GM19238 (cell line): Measurements from ENCODE around the gene SP2.
A peak's percentile ranks its signal among the peaks of the same experiment; 100 is the strongest.

Experiments
- DNase-seq: peaks from one replicate; pipeline ENCODE4 v3.0.0; 2011; ENCODE audit warnings: low spot score; ENCODE audit not compliant: insufficient read length

The SP2 gene

DNA sequence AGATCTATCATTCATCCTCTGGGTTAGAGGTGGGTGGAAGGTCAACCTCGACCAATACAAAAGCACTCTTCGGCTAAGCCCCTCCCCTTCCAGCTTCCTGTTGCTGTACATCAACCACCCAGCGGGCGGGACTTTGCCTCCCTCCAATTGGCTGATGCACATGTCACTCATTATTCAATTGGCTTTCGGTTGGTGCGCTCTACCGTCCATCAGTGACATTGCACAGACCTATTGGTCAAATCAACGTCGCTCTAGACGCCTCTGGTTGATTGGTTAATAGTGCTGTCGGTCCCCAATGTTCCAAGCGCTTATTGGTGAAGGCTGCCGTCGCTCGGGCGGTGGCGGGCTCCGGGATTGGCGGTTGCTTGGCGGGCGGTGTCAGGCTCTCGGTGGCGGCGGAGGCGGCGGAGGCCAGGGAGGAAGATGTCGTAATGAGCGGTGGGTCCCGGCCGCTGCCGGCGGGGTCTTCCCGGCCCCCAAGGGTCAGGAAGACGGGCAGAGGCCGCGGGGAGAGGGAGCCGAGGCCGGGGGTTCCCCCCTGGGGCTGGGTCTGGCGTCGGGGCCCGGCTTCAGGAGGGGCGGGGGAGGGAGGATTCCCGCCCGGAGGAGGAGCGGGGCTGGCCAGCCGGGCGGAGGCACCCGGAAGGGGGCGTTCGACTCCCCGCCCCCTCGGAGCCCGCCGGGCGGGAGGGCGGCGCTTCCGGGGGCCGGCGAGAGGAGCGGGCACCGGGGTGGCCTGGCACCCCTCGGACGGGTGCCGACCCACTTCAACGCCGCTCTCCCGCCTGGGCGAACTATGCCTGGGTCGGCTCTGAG, at the start of gene SP2:
SP2 (plus strand) TSS at position 381 of the 816 bp plus-strand sequence; CDS start at position 432, 51 bp downstream.
- peak; percentile 96 for DNase-seq

DNA sequence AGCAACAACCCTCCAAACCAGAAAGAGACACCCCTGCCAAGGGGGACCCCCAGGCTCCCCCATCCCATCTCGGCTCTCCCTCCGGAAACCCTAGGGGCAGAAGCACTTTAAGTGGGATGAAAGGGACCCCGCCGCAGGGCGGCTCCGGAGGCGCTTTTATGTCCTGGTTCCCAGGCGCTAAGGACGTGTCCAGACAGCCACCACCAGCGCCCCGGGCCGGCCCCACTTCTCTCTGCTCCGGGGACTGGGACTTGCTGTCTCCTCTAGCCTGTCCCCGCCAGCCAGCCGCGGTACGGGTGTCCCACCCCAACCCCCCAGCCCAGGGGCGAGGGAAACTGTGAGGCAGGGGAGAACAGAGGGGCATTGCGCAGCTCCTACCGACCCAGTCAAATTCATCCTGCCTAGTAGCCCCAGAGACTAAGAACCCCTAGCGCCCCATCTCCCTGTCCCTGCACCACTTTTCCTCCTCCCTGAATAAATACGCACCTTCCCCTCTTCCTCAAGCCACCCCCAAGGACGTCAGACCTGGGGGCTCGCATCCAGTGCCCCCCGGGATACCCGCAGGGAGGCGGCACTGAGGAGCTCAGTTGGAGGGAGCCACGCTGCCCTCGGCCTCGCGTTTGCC, 49.2 kb upstream of the SP2 start:
- no peak for DNase-seq

DNA sequence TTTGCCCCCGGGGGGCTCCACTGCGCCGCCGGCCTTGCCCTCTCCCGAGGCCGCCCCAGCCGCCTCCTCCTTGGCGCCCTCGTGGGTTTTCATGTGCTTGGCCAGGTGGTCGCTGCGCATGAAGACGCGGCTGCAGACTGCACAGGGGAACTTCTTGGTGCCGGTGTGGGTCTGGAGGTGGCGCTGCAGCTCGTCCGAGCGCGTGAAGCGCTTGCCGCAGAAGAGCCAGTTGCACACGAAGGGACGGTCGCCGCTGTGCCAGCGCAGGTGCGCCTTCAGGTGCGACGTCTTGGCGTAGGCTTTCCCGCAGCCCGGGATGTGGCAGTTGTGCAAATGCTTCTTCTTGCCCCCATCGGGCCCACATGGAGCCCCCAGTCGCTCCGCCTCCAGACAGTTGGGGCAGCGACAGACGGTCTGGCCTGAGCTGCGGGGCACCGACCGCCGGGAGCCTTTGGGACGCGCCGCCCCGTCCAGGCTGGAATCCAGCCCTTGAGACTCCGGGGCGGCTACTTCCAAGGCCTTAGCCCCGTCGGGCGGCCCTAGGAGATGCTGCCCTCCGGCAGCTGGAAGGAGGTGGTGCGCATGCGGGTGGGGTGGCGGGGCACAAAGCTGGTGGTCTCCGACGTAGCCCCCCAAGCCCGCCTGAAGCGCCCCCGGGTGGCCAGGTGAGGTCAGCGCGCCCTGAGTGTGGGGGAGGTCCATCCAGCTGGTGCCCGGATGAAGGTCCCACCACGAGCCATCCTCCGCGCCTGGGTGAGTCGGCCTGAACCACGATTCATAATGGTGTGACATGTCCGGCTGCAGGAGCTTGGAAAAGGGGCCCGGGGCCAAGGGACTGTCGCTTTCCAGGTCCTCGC, 48.5 kb upstream of the SP2 start:
- no peak for DNase-seq

DNA sequence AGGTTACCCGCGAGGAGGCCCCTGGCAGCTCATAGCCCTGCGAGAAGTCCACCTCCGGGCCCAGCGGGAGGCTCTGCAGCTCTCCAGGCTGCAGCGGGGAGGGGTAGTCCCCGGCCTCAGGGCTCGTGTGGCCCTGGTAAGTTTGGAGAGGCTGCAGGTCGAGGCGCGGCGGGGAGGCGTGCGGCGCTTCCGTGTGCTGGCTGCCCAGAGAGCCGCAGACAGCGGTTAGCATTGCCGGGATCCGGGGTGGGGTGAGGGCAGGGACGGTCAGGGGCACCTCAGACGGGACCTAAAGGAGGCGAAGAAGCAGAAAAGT, 47.9 kb upstream of the SP2 start:
- no peak for DNase-seq

DNA sequence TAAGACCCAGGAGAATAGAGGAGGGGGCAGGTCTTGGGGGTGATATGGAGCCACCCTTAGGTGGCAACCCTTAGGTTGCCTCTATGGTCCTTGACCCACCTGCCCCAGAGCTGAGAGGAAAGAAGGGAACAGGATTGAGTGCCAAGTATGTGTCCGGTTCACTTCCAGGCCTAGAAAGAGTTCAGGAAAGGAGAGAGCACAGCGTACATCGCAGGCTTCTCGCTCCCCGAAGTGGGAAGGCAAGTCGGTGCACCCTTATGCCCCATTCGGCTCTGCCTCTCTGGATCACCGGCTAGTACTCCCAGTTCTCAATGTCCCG, 45.7 kb upstream of the SP2 start:
- DNase-seq = no peak

DNA sequence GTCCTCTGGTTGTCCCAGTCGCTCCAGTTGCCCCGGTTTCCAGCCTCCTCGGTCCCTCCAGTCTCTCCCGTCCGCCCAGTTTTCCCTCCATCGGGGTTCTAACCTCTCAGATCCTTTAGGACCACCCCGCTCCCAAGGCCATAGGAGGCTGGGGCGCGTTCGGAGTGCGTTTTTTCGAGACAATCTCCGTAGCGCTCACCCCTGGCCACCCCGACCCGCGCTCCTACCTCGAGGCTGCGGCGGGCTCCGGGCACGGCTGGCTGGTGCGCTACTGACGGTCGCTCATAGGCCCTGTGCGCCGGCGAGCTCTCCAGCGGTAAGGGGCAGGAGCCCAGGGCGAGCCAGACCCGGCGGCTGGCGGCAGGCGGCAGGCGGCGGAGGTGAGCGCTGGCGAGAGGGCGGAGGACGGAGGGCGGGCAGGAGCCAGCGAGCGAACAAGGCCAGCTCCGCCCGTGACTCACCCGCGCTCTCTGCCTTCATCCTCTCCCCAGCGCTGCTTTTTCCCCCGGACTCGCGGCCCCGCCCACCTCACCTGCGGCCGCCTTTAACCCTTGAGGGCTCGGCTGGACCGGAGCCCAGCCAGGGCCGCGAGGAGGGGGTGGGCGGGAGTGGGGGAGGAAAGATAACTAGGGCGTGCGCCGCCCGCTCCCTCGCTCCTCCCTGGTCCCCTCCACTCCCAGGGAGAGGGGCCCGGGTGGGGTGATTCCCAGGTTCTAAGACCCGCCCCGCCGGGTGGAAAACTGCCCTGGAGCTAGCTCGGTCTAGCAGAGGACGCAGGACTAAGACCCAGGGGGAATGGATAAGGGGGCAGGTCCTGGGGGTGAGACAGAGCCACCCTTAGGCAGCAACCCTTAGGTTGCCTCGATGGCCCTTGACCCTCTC, 45.1 kb upstream of the SP2 start, which contains the start of gene SP6:
SP6 (minus strand) TSS at position 472 of the 882 bp plus-strand sequence. CDS start 2,734 bp downstream, outside the sequence.
- no peak for DNase-seq

DNA sequence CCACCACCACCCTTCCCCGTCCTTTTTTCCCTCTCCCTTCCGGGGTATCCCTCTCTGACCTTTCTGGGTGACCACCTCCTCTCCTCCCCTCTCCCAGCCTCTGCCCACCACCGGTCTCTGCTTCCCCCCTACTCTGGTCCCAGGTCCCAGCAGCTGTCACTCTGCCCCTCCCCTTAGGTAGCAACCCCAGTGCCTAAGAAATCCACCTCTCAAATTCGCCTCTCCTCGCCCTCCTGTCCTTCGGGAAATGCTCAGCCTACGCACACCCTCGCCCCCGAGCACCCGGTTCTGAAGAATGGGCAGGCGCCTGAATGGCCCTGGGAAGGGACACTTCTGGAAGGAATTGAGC, 44.3 kb upstream of the SP2 start:
- DNase-seq = no peak

DNA sequence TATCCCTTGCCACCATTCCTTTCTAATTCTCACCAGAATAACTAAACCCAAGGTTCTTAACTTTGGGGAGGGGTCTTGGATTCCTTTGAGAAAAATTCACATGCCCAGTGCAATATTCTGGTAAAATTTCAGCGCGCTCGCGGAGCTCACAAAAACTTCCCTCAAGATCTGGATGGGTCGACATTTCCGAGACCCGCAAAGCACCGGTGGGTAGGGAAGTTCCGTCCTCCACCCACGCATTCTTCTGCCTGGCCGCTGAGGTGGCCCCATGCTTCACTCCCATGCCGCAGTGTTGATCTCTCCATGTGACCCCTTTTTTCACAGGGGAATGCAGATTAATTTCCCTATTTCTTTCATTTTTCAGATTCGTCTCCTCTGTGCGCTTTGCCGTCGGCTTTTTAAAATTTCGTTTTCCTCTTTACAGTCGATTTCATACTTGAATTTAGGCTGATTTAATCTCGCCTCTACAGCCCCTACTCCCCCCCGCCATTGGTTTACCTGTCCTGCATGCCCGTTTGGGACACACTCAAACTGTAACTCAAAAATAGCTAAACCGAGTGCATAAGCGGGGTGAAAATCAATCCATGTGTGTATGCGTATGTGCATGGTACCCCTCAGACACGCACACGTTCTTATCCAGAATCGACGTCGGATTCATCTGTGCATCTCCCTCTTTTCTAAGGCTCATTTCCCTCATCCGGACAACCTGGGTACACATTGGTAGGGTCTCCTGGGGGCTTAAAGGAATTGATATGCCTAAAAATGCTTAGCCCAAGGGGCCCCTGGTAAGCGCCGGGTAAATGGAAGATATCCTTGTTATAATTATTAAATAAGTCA, 43.7 kb upstream of the SP2 start:
- no peak for DNase-seq

DNA sequence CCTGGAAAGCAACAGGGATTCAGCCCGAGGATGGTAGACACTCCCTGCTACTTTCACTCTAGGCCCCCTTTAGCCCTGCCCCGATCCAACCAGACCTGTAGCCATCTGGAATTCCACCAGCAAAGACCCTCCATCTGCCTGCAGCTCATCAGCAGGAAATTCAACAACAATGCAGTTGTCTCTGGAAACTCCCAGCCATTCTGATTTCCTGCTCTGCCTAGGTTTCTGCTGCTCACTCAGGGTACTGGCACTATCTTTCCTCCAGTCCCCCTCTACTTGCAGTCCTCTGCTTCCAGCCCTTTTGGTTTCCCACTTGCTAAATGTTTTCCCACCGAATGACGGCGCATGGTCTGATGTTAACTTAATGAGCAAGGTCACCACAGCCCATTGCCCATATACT, 42.4 kb upstream of the SP2 start:
- DNase-seq = no peak

DNA sequence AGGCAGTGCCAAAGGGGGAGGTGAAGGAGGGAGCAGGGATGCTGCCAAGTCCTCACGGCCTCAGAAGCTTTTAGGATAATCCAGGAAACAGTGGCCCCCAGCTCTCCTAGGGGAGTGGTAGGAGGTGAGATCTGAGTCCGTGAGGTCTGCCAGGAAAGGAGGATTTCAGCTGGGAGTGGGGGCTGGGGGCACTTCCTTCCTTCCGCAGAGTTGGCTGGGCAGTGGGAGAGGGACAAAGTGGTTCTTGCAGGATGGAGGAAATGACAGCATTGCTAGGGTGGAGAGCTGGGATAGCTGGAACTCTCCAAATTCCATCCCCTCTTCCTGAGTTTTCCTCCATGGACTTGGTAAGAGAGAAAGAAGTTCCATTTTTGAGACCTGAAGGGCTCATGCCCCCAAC, 40.3 kb upstream of the SP2 start:
- no peak for DNase-seq

DNA sequence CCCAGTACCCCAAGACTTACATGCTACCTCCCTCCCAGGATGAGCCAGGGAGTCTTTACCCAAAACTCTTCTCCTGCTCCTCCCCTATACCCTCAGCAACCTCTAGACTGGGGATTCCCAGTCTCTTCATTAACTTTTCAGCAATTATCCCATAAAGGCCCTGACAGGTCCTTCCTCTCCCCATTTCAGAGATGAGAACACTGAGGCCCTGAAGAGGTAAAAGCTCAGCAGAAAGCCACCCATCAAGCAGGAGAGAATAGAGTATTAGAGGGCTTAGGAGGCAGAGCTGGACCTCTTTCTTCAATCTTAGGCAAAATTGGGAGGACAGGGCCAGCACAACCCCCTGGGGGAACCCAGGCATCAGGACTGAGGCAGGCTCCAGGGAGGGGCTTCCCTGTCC, 39.2 kb upstream of the SP2 start:
- no peak for DNase-seq

DNA sequence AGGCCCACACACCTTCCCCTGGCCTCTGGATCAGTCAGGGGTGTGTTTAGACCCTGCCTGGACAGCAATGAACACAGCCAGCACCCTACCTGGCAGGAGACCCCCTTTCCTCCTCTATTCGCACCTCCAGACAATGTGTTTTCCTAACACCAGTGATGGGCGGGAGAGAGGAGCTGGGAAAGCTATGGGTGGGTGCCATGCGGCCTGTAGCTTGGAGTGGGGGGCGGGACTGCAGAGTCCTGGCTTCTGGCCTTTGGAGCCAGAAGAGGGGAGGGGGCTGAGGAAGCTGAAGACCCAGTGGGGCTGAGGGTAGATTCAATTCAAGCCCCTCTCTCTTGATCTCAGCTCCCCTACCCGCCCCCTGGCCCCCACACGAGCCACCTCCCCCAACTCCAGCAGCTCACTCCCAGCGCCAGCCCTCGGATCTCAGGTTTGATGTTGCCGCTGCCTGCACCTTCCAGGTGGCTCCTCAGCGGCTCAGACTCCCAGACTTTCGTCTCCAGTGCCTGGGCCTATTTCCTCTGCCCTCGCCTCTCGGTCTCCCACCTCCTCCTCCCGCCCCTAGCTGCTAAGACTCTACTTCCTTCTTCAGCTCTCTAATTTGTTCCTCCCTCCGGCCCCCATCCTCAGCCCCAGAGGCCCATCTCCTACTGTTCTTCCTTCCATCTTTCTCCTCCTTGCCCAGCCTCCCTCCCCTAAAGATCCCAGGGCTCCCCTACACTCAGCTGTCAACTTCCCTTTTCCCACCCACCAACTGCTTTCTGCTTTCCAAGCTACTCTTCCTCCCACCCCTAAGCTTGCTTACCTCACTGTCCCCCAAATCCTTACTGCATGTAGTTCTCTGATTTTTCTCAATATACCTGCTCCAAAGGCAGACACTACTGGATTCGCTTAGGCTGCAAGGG, 38.2 kb upstream of the SP2 start:
- DNase-seq = no peak

DNA sequence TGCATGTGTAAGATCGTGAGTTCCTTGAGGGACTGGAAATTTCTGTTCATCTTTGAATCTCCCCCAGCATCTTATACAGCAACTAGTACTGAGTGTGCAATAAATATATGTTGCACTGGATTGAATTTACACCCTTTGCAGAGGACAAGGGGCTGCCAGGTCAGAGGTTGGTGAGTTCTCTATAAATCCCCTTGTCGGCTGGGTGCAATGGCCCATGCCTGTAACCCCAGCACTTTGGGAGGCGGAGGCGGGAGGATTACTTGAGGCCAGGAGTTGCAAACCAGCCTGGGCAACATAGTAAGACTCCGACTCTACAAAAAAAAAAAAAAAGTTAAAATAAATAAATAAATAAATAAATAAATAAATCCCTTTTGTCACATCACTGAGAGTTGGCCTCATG, 35.6 kb upstream of the SP2 start:
- DNase-seq = no peak

DNA sequence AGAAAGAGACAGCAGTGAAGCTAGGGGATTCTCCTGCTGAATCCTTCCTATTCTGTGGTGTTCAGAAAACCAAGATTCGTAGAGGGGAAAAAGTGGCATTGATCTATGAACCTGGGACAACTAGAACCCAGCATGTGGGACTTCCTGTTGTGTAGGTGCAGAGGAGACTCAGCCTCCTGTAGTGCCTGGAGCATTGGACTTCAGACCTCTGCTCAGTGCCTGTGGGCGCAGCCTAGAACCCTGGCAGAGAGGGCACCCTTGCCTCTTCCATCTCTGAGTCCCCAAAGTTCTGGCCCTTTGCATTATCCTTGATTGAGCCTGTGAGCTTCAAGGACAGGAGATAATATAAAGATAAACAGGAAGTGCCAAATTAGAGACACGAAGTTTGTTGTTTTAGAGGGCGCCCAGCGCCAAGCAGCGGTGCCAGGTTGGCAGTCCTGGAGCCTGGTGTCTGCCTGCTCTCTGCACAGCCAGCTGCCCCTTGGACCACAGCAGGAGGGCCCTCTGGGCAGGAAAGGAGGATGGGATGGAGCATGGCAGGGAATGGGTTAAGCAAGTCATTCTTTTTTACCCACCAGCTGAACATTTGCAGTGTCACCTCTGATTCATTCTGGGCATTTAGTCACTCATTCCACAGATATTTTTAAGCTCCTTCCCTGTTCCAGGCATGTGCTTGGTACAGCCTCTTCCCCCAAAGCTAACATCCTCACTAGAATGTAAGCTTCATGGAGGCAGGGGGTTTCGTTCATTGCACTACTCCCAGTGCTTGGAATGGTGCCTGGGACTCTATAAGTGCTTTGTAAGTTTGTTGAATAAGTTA, 33.2 kb upstream of the SP2 start:
- DNase-seq = no peak

DNA sequence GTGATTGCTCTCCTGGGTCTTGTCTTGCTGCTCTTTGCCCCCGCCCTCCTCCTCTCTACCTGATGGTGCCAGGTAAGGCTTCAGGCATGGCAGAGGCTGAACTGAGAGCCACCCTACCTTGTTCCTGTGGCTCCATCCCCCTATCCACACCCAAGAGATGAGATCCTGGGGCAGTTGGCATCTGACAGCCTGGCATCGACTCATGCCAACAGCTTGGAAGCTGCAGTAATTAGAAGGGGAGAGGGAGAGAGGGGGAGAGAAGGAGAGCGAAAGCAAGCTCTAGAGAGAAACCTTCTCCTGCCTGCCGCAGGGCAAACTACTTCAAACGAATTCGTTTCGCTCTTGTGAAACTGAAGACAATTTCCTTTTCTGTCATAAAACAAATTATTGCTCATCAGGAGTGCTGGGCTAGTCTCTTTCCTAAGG, 31.2 kb upstream of the SP2 start:
- DNase-seq = no peak

DNA sequence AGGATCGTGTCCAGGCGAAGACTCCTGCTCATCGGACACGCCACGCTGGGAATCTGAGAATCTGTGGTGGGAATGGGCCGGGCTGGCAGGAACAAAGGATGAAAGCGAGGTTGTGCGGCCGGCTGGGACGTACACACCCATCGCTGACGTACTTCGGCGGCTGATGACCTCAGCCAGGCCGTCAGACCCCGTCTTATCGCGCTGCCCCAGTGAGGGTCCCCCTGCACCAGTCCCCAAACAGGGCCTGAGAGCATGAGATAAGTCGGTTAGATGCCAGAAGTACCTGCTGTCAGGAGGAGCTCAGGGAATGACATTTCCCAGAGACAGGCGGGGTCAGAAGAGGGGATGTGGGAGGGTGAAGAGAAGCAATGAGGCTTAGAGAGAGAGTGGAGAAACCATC, 29.1 kb upstream of the SP2 start:
- DNase-seq = no peak

DNA sequence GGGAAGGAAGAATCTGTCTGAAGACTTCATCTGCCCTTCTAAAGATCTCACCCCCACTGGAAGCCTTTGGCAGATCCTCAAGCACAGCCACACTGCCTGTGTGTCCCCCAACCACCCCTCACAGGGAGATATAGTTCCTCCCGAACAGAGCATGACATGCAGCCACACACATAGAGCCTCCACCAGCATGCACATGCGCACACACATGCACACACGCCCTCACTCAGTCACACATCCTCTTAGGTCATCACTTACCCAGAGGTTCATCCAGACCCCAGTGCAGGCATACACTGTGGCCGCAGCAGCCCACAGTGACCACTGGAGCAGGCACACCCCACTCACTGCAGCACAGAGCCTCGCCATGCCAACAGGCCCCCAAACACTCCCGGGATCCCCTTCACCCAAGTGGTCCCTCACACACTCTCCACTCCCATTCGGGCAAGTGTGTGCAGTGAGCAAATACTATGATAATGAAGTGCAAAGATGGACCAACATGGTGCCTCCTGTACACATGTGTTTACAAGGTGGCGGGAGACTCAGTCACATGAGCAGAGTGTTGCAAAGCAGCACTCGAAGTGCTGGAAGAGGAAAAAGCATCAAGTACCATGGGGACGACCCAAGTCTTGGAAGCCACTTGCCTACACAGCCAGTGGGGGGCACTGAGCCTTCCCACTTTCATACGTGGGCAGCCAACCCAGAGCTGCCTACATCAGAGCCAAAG, 28.1 kb upstream of the SP2 start:
- no peak for DNase-seq

DNA sequence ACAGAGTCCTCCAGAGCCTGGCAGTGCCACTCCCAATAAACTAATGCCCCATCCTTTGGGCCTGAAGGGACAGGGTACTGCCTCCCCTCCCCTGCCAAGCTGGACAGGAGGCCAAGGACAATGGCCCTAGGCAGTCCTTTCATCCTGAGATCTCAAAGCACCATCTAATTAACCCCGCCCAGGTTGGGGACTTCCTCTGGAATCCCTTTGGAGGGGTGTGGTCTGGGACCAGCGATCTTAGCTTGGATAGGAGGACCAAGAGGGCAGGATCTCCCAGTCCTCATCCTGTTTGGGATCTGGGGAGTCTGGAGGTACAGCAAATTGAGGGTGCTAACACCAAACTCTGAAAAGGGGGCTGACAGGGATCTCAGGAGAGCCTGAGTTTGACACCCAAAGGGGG, 26.9 kb upstream of the SP2 start:
- no peak for DNase-seq
